GM10847 (cell line): ENCODE results near the gene MPP2.

Experiments
- POLR2A ChIP-seq: IDR thresholded peaks from 2 replicates; pipeline ENCODE4 v1.6.1; 2011; ENCODE audit not compliant: insufficient read length; ENCODE audit errors: extremely low read depth

Gene MPP2

GRCh38 chr17:43913584-43913983 is 6.2 kb upstream of the MPP2 start:
- no peak for TF ChIP-seq POLR2A

- TF ChIP-seq POLR2A, result no peak
Measured at GRCh38 chr17:43912635-43913304, 5.4 kb upstream of the MPP2 start.

- no peak for TF ChIP-seq POLR2A
Measured at GRCh38 chr17:43911904-43912303, 4.6 kb upstream of the MPP2 start.

GRCh38 chr17:43909537-43910231 is 2.3 kb upstream of the MPP2 start:
- TF ChIP-seq POLR2A, result no peak

GRCh38 chr17:43907998-43908721 is 824 bp upstream of the MPP2 start:
- no peak for TF ChIP-seq POLR2A

GRCh38 chr17:43906951-43907424 is 348 bp downstream of the MPP2 start:
- no peak for TF ChIP-seq POLR2A

- no peak for TF ChIP-seq POLR2A
Measured at GRCh38 chr17:43905985-43906852, 1.1 kb downstream of the MPP2 start.

- no peak for TF ChIP-seq POLR2A
Measured at GRCh38 chr17:43905400-43905984, 1.8 kb downstream of the MPP2 start.

- no peak for TF ChIP-seq POLR2A
Measured at GRCh38 chr17:43901861-43902589, 5.3 kb downstream of the MPP2 start.

GRCh38 chr17:43900858-43901754 is 6.2 kb downstream of the MPP2 start:
- no peak for TF ChIP-seq POLR2A

GRCh38 chr17:43900183-43900857 is 7.0 kb downstream of the MPP2 start:
- no peak for TF ChIP-seq POLR2A

- TF ChIP-seq POLR2A, result no peak
Measured at GRCh38 chr17:43898446-43898845, 8.9 kb downstream of the MPP2 start.

GRCh38 chr17:43897831-43898230 is 9.5 kb downstream of the MPP2 start:
- no peak for TF ChIP-seq POLR2A
